HCEC 1CT (cell line): ENCODE data around the gene LRGUK.

ENCODE experiments used
- DNase-seq: peaks from one replicate; pipeline ENCODE4 v3.0.0-alpha.2; 2017

Gene LRGUK

GRCh38 chr7:134126596-134126965 is 559 bp upstream of the LRGUK start:
- no peak for DNase-seq

- DNase-seq, result no peak
Measured at GRCh38 chr7:134128829-134129228, 1.7 kb downstream of the LRGUK start.

GRCh38 chr7:134129856-134130523 is 2.9 kb downstream of the LRGUK start:
- no peak for DNase-seq

GRCh38 chr7:134134004-134134403 is 6.9 kb downstream of the LRGUK start:
- DNase-seq, result no peak

GRCh38 chr7:134140889-134141867 is 14.0 kb downstream of the LRGUK start:
- DNase-seq, result peak; percentile 47

GRCh38 chr7:134141868-134142264 is 14.7 kb downstream of the LRGUK start:
- DNase-seq, result no peak

GRCh38 chr7:134153493-134154136 is 26.5 kb downstream of the LRGUK start:
- no peak for DNase-seq

GRCh38 chr7:134154581-134155130 is 27.5 kb downstream of the LRGUK start:
- DNase-seq, result peak; percentile 2

GRCh38 chr7:134155206-134155605 is 28.1 kb downstream of the LRGUK start:
- no peak for DNase-seq

- DNase-seq, result no peak
Measured at GRCh38 chr7:134155871-134156270, 28.7 kb downstream of the LRGUK start.

- no peak for DNase-seq
Measured at GRCh38 chr7:134165252-134165651, 38.1 kb downstream of the LRGUK start.

GRCh38 chr7:134167250-134167649 is 40.1 kb downstream of the LRGUK start:
- DNase-seq, result no peak

GRCh38 chr7:134167841-134168240 is 40.7 kb downstream of the LRGUK start:
- no peak for DNase-seq

GRCh38 chr7:134174795-134175261 is 47.7 kb downstream of the LRGUK start:
- DNase-seq, result peak; percentile 94

GRCh38 chr7:134175334-134176036 is 48.3 kb downstream of the LRGUK start:
- no peak for DNase-seq

- no peak for DNase-seq
Measured at GRCh38 chr7:134176037-134176350, 48.9 kb downstream of the LRGUK start.

GRCh38 chr7:134179036-134180011 is 52.2 kb downstream of the LRGUK start:
- no peak for DNase-seq

GRCh38 chr7:134180376-134180775 is 53.2 kb downstream of the LRGUK start:
- DNase-seq, result no peak

GRCh38 chr7:134182078-134182477 is 54.9 kb downstream of the LRGUK start:
- no peak for DNase-seq

- DNase-seq, result peak; percentile 25
Measured at GRCh38 chr7:134184767-134185166, 57.6 kb downstream of the LRGUK start.

- peak; percentile 85 for DNase-seq
Measured at GRCh38 chr7:134186027-134186426, 58.9 kb downstream of the LRGUK start.
